ENCODE data around the gene KIFBP.

DNA sequence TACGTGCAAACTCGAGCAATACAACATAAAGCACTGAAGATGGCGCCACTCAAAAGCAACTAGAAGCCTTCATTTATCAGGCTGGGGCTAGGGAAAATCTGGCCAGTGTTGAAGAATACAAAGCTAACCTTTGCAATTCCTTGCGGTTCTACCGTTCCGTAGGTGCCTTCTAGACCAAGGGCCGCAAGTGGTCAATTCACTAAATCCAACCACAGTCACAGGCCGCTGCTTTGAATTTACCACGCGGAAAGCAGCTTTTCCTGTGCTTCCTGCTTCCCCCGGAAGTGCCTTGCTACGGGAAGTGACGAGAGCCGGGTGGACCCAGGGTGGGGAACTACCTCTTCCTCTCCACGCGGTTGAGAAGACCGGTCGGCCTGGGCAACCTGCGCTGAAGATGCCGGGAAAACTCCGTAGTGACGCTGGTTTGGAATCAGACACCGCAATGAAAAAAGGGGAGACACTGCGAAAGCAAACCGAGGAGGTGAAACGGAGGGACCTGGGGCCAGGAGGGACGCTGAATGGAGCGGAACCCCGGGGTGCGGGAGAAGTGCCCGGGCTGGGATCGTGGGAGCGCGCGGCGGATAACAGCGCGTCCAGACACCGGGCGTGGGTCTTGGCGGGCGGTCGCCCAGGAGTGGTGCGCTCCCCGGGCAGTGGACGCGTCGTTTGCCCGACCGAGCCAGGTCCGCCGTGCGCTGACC lies 32.6 kb upstream of the KIFBP start, which contains the start of gene DDX21:
- TF ChIP-seq ERF (CRISPR knock-in tag; IDR thresholded peaks at IDR 0.05) (peak; percentile 72), HHEX (CRISPR knock-in tag; IDR thresholded peaks at IDR 0.05) (no peak), EZH2 (conservative IDR thresholded peaks at IDR 0.05; ENCODE audit: low read depth, low read length) (no peak), ELF4 (CRISPR knock-in tag; IDR thresholded peaks at IDR 0.05; ENCODE audit: borderline replicate concordance) (peak; percentile 94; the same call in 1 of the 2 replicates), ZNF850 (CRISPR knock-in tag; conservative IDR thresholded peaks at IDR 0.05) (no peak), SUZ12 (IDR thresholded peaks at IDR 0.05; ENCODE audit: low read depth, low read length) (no peak), ZBTB7B (CRISPR knock-in tag; IDR thresholded peaks at IDR 0.05) (no peak), ZBTB20 (CRISPR knock-in tag; IDR thresholded peaks at IDR 0.05; ENCODE audit: borderline replicate concordance, low read depth) (peak; percentile 50; the same call in 1 of the 2 replicates), HCFC1 (IDR thresholded peaks at IDR 0.05; ENCODE audit: low read depth, low read length) (peak; percentile 51; the same call in 1 of the 2 replicates), ZNF30 (CRISPR knock-in tag; IDR thresholded peaks at IDR 0.05) (no peak), SRSF4 (IDR thresholded peaks at IDR 0.05; ENCODE audit: low read depth, low read length, poor library complexity, severe bottlenecking) (no peak), ZFX (CRISPR knock-in tag; IDR thresholded peaks at IDR 0.05; ENCODE audit: low read depth) (peak; percentile 94)
- TF ChIP-seq, protein P1, sequence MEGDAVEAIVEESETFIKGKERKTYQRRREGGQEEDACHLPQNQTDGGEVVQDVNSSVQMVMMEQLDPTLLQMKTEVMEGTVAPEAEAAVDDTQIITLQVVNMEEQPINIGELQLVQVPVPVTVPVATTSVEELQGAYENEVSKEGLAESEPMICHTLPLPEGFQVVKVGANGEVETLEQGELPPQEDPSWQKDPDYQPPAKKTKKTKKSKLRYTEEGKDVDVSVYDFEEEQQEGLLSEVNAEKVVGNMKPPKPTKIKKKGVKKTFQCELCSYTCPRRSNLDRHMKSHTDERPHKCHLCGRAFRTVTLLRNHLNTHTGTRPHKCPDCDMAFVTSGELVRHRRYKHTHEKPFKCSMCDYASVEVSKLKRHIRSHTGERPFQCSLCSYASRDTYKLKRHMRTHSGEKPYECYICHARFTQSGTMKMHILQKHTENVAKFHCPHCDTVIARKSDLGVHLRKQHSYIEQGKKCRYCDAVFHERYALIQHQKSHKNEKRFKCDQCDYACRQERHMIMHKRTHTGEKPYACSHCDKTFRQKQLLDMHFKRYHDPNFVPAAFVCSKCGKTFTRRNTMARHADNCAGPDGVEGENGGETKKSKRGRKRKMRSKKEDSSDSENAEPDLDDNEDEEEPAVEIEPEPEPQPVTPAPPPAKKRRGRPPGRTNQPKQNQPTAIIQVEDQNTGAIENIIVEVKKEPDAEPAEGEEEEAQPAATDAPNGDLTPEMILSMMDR (CRISPR knock-in tag; IDR thresholded peaks at IDR 0.05) = peak; percentile 73
